Measurements from ENCODE around the gene SH2B2.

The SH2B2 gene

GRCh38 chr7:102251531-102252365 lies 34.9 kb upstream of the SH2B2 start:
- POLR2A ChIA-PET = no interaction called here
- DNase-seq = no peak
- Histone ChIP-seq H3K27me3 (replicated peaks in 2 of 5; ENCODE audit: control insufficient read depth in 4 of 5, insufficient read depth in 5 of 5, low read length in 4 of 5) (no peaks in the 10 kb centered on the region), H3K4me1 (ENCODE audit: control extremely low read depth in 1 of 4, control insufficient read depth in 4 of 4, insufficient read depth in 4 of 4, low read length in 3 of 4) (no peaks in the 10 kb centered on the region), H3K36me3 (ENCODE audit: control insufficient read depth in 4 of 4, insufficient read depth in 4 of 4, low read length in 3 of 4) (peaks cover 3 to 63% (median 17%) of the 10 kb centered on the region in 4 experiments), H3K4me3 (ENCODE audit: control insufficient read depth in 1 of 7, extremely low read depth in 1 of 7, insufficient read depth in 4 of 7, low read depth in 2 of 7, low read length in 6 of 7) (no peak overlapping the region), H3K27ac (ENCODE audit: insufficient read depth in 1 of 2, low read depth in 1 of 2, low read length in 2 of 2, poor library complexity in 1 of 2, severe bottlenecking in 2 of 2) (no peak overlapping the region), H3K9me3 (ENCODE audit: control extremely low read depth in 1 of 5, control insufficient read depth in 4 of 5, insufficient read depth in 2 of 5, low read depth in 1 of 5, low read length in 4 of 5) (no peaks in the 10 kb centered on the region)
- CTCF ChIA-PET = interaction anchor here (0.7 to 3.8 kb wide), 3 partner anchors 15 to 141 kb away, joined by 3 to 13 read pairs (median 7); no protein-coding TSS in a partner anchor
- WGBS (ENCODE audit: insufficient coverage) = 94% methylated on average over 7 of the region's 7 CpGs

DNA sequence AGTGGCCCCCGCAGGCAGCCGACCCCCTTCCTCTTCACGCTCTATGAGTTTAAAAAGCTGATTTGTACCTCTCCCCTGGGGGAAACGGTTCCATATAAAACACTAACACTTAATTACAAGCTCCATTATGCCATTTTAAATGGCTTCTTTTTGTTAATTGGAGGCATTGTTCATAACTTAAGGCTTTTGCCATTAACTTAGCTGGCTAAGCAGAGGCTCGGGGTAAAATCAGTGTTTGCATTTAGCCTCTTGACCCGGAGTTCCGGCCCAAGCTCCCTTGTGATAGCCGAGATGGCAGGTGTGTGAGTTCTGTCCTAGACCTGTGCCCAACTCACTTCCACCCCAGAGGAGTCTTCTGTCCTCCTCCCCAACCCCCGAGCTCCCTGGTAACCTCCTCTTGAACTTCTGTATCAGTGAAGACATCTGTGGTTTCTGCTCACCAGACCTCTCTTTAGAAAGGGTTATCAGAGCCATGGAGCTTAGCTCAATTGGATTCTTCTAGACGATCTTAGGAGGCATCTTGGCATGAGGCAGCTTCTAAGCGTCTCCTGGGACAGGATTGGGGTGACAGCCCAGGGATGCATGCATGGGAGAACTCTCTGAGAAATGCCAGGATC lies 34.2 kb upstream of the SH2B2 start:
- ChIA-PET CTCF (interaction anchor here (0.7 to 3.8 kb wide), 4 partner anchors 16 to 716 kb away, joined by 3 to 13 read pairs (median 5); no protein-coding TSS in a partner anchor), POLR2A (no interaction called here)
- H3K9me3 ChIP-seq (ENCODE audit: control extremely low read depth in 1 of 5, control insufficient read depth in 4 of 5, insufficient read depth in 2 of 5, low read depth in 1 of 5, low read length in 4 of 5) = no peaks in the 10 kb centered on the region
- DNase-seq = peak in 1 of 3 donors; percentile 12
- 82% methylated on average over 10 of the region's 11 CpGs for WGBS (ENCODE audit: insufficient coverage)
- H3K27ac ChIP-seq (ENCODE audit: insufficient read depth in 1 of 2, low read depth in 1 of 2, low read length in 2 of 2, poor library complexity in 1 of 2, severe bottlenecking in 2 of 2) = no peak overlapping the region
- no peaks in the 10 kb centered on the region for H3K27me3 ChIP-seq (replicated peaks in 2 of 5; ENCODE audit: control insufficient read depth in 4 of 5, insufficient read depth in 5 of 5, low read length in 4 of 5)
- H3K4me3 ChIP-seq (ENCODE audit: control insufficient read depth in 1 of 7, extremely low read depth in 1 of 7, insufficient read depth in 4 of 7, low read depth in 2 of 7, low read length in 6 of 7) = no peak overlapping the region
- no peaks in the 10 kb centered on the region for H3K4me1 ChIP-seq (ENCODE audit: control extremely low read depth in 1 of 4, control insufficient read depth in 4 of 4, insufficient read depth in 4 of 4, low read length in 3 of 4)
- peaks cover 0 to 58% (median 15%) of the 10 kb centered on the region in 4 experiments for H3K36me3 ChIP-seq (ENCODE audit: control insufficient read depth in 4 of 4, insufficient read depth in 4 of 4, low read length in 3 of 4)

DNA sequence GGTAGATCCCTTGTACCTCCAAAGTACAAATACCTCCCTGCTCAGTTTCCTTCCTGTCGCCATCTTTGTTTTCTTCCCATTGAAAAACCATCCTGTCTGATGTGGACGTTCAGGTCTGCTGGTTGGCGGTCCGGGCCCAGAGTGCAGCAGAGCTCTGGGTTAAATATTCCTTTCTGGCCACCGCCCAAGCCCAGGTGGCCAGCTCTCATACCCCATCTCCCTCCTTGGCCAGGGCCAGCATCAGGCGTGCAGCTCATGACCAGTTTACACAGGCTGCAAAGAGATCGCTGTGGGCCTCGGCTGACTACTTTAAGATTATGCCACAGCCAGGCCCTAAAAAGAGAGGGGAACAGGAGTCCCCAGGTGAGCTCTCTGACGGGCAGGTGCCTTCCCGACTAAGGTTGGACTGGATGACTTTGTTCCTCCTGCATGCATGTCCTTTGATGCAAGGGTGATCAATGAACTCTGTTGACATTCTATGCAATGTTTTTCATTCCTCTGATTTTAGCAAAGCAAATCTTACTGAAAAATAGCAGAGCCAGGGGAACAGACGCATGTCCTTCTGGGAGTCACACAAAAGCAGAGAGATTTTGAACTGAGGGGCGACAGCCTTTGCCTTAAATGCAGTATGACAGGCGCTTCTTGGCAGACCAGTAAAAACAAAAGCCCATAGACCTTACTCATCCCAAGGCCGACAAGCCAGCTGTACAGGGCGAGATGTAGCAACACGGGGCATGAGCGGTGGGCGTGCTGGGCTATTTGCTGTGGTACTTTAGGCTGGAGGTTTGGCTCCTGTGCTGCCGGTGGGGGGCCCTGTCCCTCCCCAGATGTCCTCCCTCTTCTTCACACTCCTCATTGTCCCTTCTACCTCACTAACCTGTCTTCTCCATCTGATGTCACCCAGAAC lies 33.3 kb upstream of the SH2B2 start:
- no peaks in the 10 kb centered on the region for H3K4me1 ChIP-seq (ENCODE audit: control extremely low read depth in 1 of 4, control insufficient read depth in 4 of 4, insufficient read depth in 4 of 4, low read length in 3 of 4)
- no peaks in the 10 kb centered on the region for H3K9me3 ChIP-seq (ENCODE audit: control extremely low read depth in 1 of 5, control insufficient read depth in 4 of 5, insufficient read depth in 2 of 5, low read depth in 1 of 5, low read length in 4 of 5)
- 96% methylated on average over 17 of the region's 19 CpGs for WGBS (ENCODE audit: insufficient coverage)
- DNase-seq = no peak
- no peak overlapping the region for H3K4me3 ChIP-seq (ENCODE audit: control insufficient read depth in 1 of 7, extremely low read depth in 1 of 7, insufficient read depth in 4 of 7, low read depth in 2 of 7, low read length in 6 of 7)
- ChIA-PET CTCF (interaction anchor here (0.8 to 3.8 kb wide), 3 partner anchors 17 to 717 kb away, joined by 3 to 13 read pairs (median 7); no protein-coding TSS in a partner anchor), POLR2A (no interaction called here)
- no peak overlapping the region for H3K27ac ChIP-seq (ENCODE audit: insufficient read depth in 1 of 2, low read depth in 1 of 2, low read length in 2 of 2, poor library complexity in 1 of 2, severe bottlenecking in 2 of 2)
- no peaks in the 10 kb centered on the region for H3K27me3 ChIP-seq (replicated peaks in 2 of 5; ENCODE audit: control insufficient read depth in 4 of 5, insufficient read depth in 5 of 5, low read length in 4 of 5)
- H3K36me3 ChIP-seq (ENCODE audit: control insufficient read depth in 4 of 4, insufficient read depth in 4 of 4, low read length in 3 of 4) = peaks cover 0 to 52% (median 15%) of the 10 kb centered on the region in 4 experiments

DNA sequence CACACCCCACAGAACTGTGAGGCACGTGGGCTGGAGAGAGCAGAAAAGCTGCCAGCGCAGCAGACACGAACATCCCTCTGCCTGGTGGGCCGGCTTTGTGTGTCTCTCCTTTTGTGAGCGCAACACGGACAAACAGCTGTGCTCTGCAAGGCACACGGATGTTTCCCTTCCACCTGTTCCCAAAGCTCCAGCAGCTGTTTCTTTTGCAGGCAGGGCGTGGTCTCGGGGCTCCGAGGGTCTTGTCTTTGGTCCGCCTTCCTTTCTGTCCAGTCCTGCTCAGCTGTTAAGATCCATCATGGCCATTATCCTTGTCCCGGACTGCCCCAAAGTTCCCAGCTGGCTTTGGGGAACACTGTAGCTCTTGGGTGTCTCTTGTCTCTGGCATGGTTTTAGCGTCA lies 32.7 kb upstream of the SH2B2 start:
- H3K27ac ChIP-seq (ENCODE audit: insufficient read depth in 1 of 2, low read depth in 1 of 2, low read length in 2 of 2, poor library complexity in 1 of 2, severe bottlenecking in 2 of 2) = no peak overlapping the region
- ChIA-PET CTCF (interaction anchor here (0.7 to 3.8 kb wide), 3 partner anchors 9 to 151 kb away, joined by 3 to 13 read pairs (median 3); no protein-coding TSS in a partner anchor), POLR2A (no interaction called here)
- H3K36me3 ChIP-seq (ENCODE audit: control insufficient read depth in 4 of 4, insufficient read depth in 4 of 4, low read length in 3 of 4) = peaks cover 0 to 47% (median 14%) of the 10 kb centered on the region in 4 experiments
- WGBS (ENCODE audit: insufficient coverage) = 96% methylated on average over 12 of the region's 13 CpGs
- H3K9me3 ChIP-seq (ENCODE audit: control extremely low read depth in 1 of 5, control insufficient read depth in 4 of 5, insufficient read depth in 2 of 5, low read depth in 1 of 5, low read length in 4 of 5) = no peaks in the 10 kb centered on the region
- no peak for DNase-seq
- H3K27me3 ChIP-seq (replicated peaks in 2 of 5; ENCODE audit: control insufficient read depth in 4 of 5, insufficient read depth in 5 of 5, low read length in 4 of 5) = no peaks in the 10 kb centered on the region
- H3K4me1 ChIP-seq (ENCODE audit: control extremely low read depth in 1 of 4, control insufficient read depth in 4 of 4, insufficient read depth in 4 of 4, low read length in 3 of 4) = no peaks in the 10 kb centered on the region
- no peak overlapping the region for H3K4me3 ChIP-seq (ENCODE audit: control insufficient read depth in 1 of 7, extremely low read depth in 1 of 7, insufficient read depth in 4 of 7, low read depth in 2 of 7, low read length in 6 of 7)

- Histone ChIP-seq H3K27me3 (replicated peaks in 2 of 5; ENCODE audit: control insufficient read depth in 4 of 5, insufficient read depth in 5 of 5, low read length in 4 of 5) (no peaks in the 10 kb centered on the region), H3K4me1 (ENCODE audit: control extremely low read depth in 1 of 4, control insufficient read depth in 4 of 4, insufficient read depth in 4 of 4, low read length in 3 of 4) (no peaks in the 10 kb centered on the region), H3K9me3 (ENCODE audit: control extremely low read depth in 1 of 5, control insufficient read depth in 4 of 5, insufficient read depth in 2 of 5, low read depth in 1 of 5, low read length in 4 of 5) (no peaks in the 10 kb centered on the region), H3K36me3 (ENCODE audit: control insufficient read depth in 4 of 4, insufficient read depth in 4 of 4, low read length in 3 of 4) (peaks cover 0 to 42% (median 12%) of the 10 kb centered on the region in 4 experiments), H3K27ac (ENCODE audit: insufficient read depth in 1 of 2, low read depth in 1 of 2, low read length in 2 of 2, poor library complexity in 1 of 2, severe bottlenecking in 2 of 2) (no peak overlapping the region), H3K4me3 (ENCODE audit: control insufficient read depth in 1 of 7, extremely low read depth in 1 of 7, insufficient read depth in 4 of 7, low read depth in 2 of 7, low read length in 6 of 7) (no peak overlapping the region)
- WGBS (ENCODE audit: insufficient coverage) = 85% methylated on average over 6 of the region's 8 CpGs
- DNase-seq = no peak
- ChIA-PET POLR2A (no interaction called here), CTCF (interaction anchor here (0.7 to 3.8 kb wide), 3 partner anchors 9 to 150 kb away, joined by 3 to 13 read pairs (median 3); no protein-coding TSS in a partner anchor)
These were observed 32.1 kb upstream of the SH2B2 start for GRCh38 chr7:102254521-102254920.

DNA sequence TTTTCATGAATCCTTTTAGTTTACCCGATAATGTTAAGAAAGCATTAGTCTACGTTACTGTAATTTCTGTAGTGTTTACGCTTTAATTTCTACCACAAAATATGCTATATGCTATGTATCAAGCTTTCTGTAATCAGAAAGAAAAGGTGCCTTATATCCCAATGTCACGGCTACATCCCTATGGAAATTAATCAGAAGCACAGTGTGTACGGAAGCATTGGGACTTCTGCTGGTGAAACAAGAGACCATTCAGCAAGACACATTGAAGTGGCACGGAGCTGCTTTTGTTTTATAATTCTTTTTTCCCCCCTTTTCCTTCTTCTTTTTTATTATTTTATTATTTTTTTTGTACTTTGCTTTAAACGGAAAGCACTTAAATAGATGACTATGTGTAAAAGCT lies 31.2 kb upstream of the SH2B2 start:
- CTCF ChIA-PET = no interaction called here

More for the DNA sequence above, 31.2 kb upstream of the SH2B2 start:
- Histone ChIP-seq H3K4me3 (ENCODE audit: control insufficient read depth in 1 of 7, extremely low read depth in 1 of 7, insufficient read depth in 4 of 7, low read depth in 2 of 7, low read length in 6 of 7) (no peak overlapping the region), H3K27ac (ENCODE audit: insufficient read depth in 1 of 2, low read depth in 1 of 2, low read length in 2 of 2, poor library complexity in 1 of 2, severe bottlenecking in 2 of 2) (no peak overlapping the region), H3K9me3 (ENCODE audit: control extremely low read depth in 1 of 5, control insufficient read depth in 4 of 5, insufficient read depth in 2 of 5, low read depth in 1 of 5, low read length in 4 of 5) (no peaks in the 10 kb centered on the region), H3K27me3 (replicated peaks in 2 of 5; ENCODE audit: control insufficient read depth in 4 of 5, insufficient read depth in 5 of 5, low read length in 4 of 5) (no peaks in the 10 kb centered on the region), H3K4me1 (ENCODE audit: control extremely low read depth in 1 of 4, control insufficient read depth in 4 of 4, insufficient read depth in 4 of 4, low read length in 3 of 4) (no peaks in the 10 kb centered on the region), H3K36me3 (ENCODE audit: control insufficient read depth in 4 of 4, insufficient read depth in 4 of 4, low read length in 3 of 4) (peaks cover 0 to 32% (median 6%) of the 10 kb centered on the region in 4 experiments)
- 76% methylated on average over 2 of the region's 7 CpGs for WGBS (ENCODE audit: insufficient coverage)
- POLR2A ChIA-PET = no interaction called here
- no peak for DNase-seq

Measured in common myeloid progenitor, CD34-positive (primary cell).